Measurements from ENCODE around the gene ASTN2. TPM values are rescaled to one million over a fixed set of nuclear protein-coding genes. Genes with fewer than 3 reads are reported as not detected.

ASTN2 gene
- total RNA-seq, 1 experiment from 2014 or later: 4.8 TPM

DNA sequence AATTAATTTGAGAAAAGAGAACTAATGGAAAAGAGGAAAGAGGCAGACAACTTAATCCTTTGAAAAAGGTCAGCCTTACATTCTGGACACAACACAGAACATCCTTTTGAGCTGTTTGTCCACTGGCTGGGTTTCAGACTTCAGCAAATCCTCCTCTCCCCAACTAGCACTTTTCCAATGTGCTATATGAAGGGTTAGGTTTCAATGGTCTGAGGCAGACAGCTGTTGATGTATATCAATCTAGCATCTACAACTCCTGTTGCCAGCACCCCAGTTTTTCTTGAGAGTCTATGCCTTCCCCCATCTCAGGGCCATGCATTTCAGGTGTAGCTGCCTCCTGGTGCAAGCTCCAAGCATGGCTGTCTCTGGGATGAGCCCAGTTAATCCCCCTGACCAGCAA is 553.5 kb downstream of the ASTN2 start:
- DNase-seq (ENCODE audit: low read depth, low spot score) (no peak), ATAC-seq (no peak)
- Histone ChIP-seq H3K9me3 (ENCODE audit: control insufficient read depth in 1 of 2, insufficient read depth in 1 of 2, low read depth in 1 of 2, low read length in 2 of 2) (no peaks in the 10 kb centered on the region), H3K4me3 (replicated peaks in 1 of 2; ENCODE audit: low read depth in 1 of 2, low read length in 2 of 2) (no peak overlapping the region), H3K9me2 (ENCODE audit: insufficient read depth) (no peaks in the 10 kb centered on the region), H4K20me1 (ENCODE audit: insufficient read depth) (no peaks in the 10 kb centered on the region), H3K4me1 (ENCODE audit: control insufficient read depth in 1 of 2, insufficient read depth in 2 of 2, low read length in 2 of 2) (peaks cover 0 to under 1% of the 10 kb centered on the region in 2 experiments; a peak in 1 of 4 replicates), H3K4me2 (ENCODE audit: low read length) (no peak overlapping the region), H3K36me3 (ENCODE audit: control insufficient read depth in 1 of 2, insufficient read depth in 2 of 2, low read length in 2 of 2) (no peaks in the 10 kb centered on the region), H3K27me3 (ENCODE audit: insufficient read depth, low read length) (peaks cover 13% of the 10 kb centered on the region), H3K9ac (ENCODE audit: low read length) (no peak overlapping the region), H3K27ac (ENCODE audit: low read depth, low read length) (no peak overlapping the region), H3K79me2 (ENCODE audit: insufficient read depth, low read length) (no peaks in the 10 kb centered on the region), H2AFZ (ENCODE audit: low read depth, low read length, poor library complexity, severe bottlenecking) (no peak overlapping the region)
- ChIA-PET CTCF (interaction anchor here (1.3 to 4.2 kb wide), 4 partner anchors 10 to 125 kb away, joined by 3 to 70 read pairs (median 10); no protein-coding TSS in a partner anchor), POLR2A (no interaction called here), RAD21 (ENCODE audit: low non-redundant PET in 1 of 2, low total read pairs in 2 of 2, uncharacterized antibody in 2 of 2, unreplicated experiment in 2 of 2) (interaction anchor here in 1 of 2 experiments (1.9 kb wide), 1 partner anchor 124 kb away, joined by 5 read pairs; no protein-coding TSS in a partner anchor)
- intact Hi-C loops (cut with micrococcal nuclease): loop anchor here (5.0 kb wide), 1 partner anchor 1269 kb away; no protein-coding TSS in a partner anchor
- BruUV-seq (replicated peaks): no TSS peak
- TF ChIP-seq POLR2A (IDR thresholded peaks at IDR 0.05; ENCODE audit: borderline replicate concordance, extremely low read depth, insufficient read depth, insufficient read length) (no peak), TCF7L2 (IDR thresholded peaks at IDR 0.05; ENCODE audit: borderline replicate concordance, extremely low read depth, insufficient read depth, insufficient read length) (no peak), SP1 (IDR thresholded peaks at IDR 0.05; ENCODE audit: low read depth) (no peak), YY1 (IDR thresholded peaks at IDR 0.05; ENCODE audit: extremely low read depth, insufficient replicate concordance, low read depth, low read length) (no peak), EZH2 (IDR thresholded peaks at IDR 0.05) (no peak), CEBPB (IDR thresholded peaks at IDR 0.05; ENCODE audit: low read depth) (no peak), JUND (IDR thresholded peaks at IDR 0.05) (no peak)
- TF ChIP-seq, protein P1, sequence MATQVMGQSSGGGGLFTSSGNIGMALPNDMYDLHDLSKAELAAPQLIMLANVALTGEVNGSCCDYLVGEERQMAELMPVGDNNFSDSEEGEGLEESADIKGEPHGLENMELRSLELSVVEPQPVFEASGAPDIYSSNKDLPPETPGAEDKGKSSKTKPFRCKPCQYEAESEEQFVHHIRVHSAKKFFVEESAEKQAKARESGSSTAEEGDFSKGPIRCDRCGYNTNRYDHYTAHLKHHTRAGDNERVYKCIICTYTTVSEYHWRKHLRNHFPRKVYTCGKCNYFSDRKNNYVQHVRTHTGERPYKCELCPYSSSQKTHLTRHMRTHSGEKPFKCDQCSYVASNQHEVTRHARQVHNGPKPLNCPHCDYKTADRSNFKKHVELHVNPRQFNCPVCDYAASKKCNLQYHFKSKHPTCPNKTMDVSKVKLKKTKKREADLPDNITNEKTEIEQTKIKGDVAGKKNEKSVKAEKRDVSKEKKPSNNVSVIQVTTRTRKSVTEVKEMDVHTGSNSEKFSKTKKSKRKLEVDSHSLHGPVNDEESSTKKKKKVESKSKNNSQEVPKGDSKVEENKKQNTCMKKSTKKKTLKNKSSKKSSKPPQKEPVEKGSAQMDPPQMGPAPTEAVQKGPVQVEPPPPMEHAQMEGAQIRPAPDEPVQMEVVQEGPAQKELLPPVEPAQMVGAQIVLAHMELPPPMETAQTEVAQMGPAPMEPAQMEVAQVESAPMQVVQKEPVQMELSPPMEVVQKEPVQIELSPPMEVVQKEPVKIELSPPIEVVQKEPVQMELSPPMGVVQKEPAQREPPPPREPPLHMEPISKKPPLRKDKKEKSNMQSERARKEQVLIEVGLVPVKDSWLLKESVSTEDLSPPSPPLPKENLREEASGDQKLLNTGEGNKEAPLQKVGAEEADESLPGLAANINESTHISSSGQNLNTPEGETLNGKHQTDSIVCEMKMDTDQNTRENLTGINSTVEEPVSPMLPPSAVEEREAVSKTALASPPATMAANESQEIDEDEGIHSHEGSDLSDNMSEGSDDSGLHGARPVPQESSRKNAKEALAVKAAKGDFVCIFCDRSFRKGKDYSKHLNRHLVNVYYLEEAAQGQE (IDR thresholded peaks at IDR 0.05; ENCODE audit: low read depth): no peak
